Lung microvascular endothelial cell (primary cell): ENCODE data around the gene WNT7B. TPM values are rescaled to one million over a fixed set of nuclear protein-coding genes. Genes with fewer than 3 reads are reported as not detected.

Experiments
- DNase-seq, 2 donors: peaks; one replicate each; pipeline versions ENCODE4 v3.0.0 to v3.0.0-alpha.2; 2010; ENCODE audit warnings: low read depth in 2 of 2
- total RNA-seq: library from RNA; depleted of rRNA; stranded (reverse); fragments of >200 nt; gene quantifications from 2 replicates; pipeline ENCODE4 v1.2.1, GENCODE V29; 2014

The WNT7B gene
- total RNA-seq, 1 donor from 2014 or later, result not detected

- no peak for DNase-seq
These were observed 4.7 kb downstream of the WNT7B start for GRCh38 chr22:45972091-45972888.

GRCh38 chr22:45971408-45972028, 5.4 kb downstream of the WNT7B start:
- no peak for DNase-seq

GRCh38 chr22:45970705-45971407, 6.1 kb downstream of the WNT7B start:
- DNase-seq, result no peak

- DNase-seq, result no peak
These were observed 7.0 kb downstream of the WNT7B start for GRCh38 chr22:45969801-45970470.

- DNase-seq, result no peak
These were observed 7.6 kb downstream of the WNT7B start for GRCh38 chr22:45969414-45969799.

GRCh38 chr22:45968751-45969413, 8.1 kb downstream of the WNT7B start:
- DNase-seq, result peak in 1 of 2 donors; percentile 71

GRCh38 chr22:45968003-45968650, 8.8 kb downstream of the WNT7B start:
- DNase-seq, result peak in 1 of 2 donors; percentile 39

- DNase-seq, result no peak
These were observed 10.0 kb downstream of the WNT7B start for GRCh38 chr22:45966895-45967365.

- no peak for DNase-seq
These were observed 10.6 kb downstream of the WNT7B start for GRCh38 chr22:45966320-45966894.

- DNase-seq, result no peak
These were observed 11.4 kb downstream of the WNT7B start for GRCh38 chr22:45965563-45965962.

- DNase-seq, result no peak
These were observed 11.9 kb downstream of the WNT7B start for GRCh38 chr22:45964926-45965527.

GRCh38 chr22:45964372-45964771, 12.6 kb downstream of the WNT7B start:
- DNase-seq, result no peak

GRCh38 chr22:45963821-45964220, 13.1 kb downstream of the WNT7B start:
- no peak for DNase-seq

- DNase-seq, result no peak
These were observed 14.1 kb downstream of the WNT7B start for GRCh38 chr22:45962756-45963324.

GRCh38 chr22:45962434-45962718, 14.6 kb downstream of the WNT7B start:
- DNase-seq, result no peak

GRCh38 chr22:45961679-45962433, 15.1 kb downstream of the WNT7B start:
- no peak for DNase-seq

GRCh38 chr22:45960477-45961386, 16.2 kb downstream of the WNT7B start:
- no peak for DNase-seq
